ENCODE results near the gene CHAMP1. TPM values are rescaled to one million over a fixed set of nuclear protein-coding genes. Genes with fewer than 3 reads are reported as not detected.

Gene CHAMP1
- total and polyA plus RNA-seq, 2 of the 8 experiments (the other 6 are each of a cell fraction or from before 2014, with no cell fraction given) = 26.8 to 41.9 TPM

- no peak overlapping the region for H4K5ac ChIP-seq (ENCODE audit: insufficient read length, low read depth, low read length)
- DNase-seq (ENCODE audit: low read depth in 1 of 2, low spot score in 2 of 2) = no peak
Observed at GRCh38 chr13:114309086-114309485, 5.2 kb upstream of the CHAMP1 start.

More at GRCh38 chr13:114309086-114309485, 5.2 kb upstream of the CHAMP1 start:
- Histone ChIP-seq H3K4ac (replicated peaks; ENCODE audit: insufficient read length, low read depth, low read length) (no peak overlapping the region), H3K4me3 (ENCODE audit: extremely low read depth in 1 of 4, insufficient read depth in 2 of 4, low read depth in 3 of 4, low read length in 4 of 4) (no peak overlapping the region), H3K9ac (replicated peaks in 1 of 4; ENCODE audit: extremely low read depth in 1 of 4, low read depth in 3 of 4, low read length in 3 of 4) (no peak overlapping the region), H2BK15ac (ENCODE audit: low read length) (no peak overlapping the region), H3K27me3 (replicated peaks in 1 of 4; ENCODE audit: control insufficient read depth in 3 of 4, extremely low read depth in 1 of 4, insufficient read depth in 3 of 4, low read length in 3 of 4) (no peaks in the 10 kb centered on the region), H3K36me3 (ENCODE audit: control insufficient read depth in 2 of 4, insufficient read depth in 4 of 4, low read length in 3 of 4) (peaks cover 0 to 17% (median 8%) of the 10 kb centered on the region in 4 experiments; a peak in 5 of 8 replicates), H2BK5ac (ENCODE audit: low read depth, low read length) (no peak overlapping the region), H4K20me1 (replicated peaks in 1 of 2; ENCODE audit: control insufficient read depth in 1 of 2, insufficient read depth in 2 of 2, low read length in 2 of 2) (peaks cover 0 to 2% of the 10 kb centered on the region in 2 experiments), H3K23me2 (ENCODE audit: low read depth, low read length) (peaks cover 2% of the 10 kb centered on the region; the same call in 1 of the 2 replicates), H4K8ac (ENCODE audit: extremely low read depth, insufficient read depth, low read length) (no peak overlapping the region), H3K23ac (ENCODE audit: insufficient read length) (no peak overlapping the region), H3K56ac (replicated peaks; ENCODE audit: insufficient read length, low read depth, low read length) (no peak overlapping the region), H3K27ac (ENCODE audit: low read depth, low read length) (no peak overlapping the region), H2AFZ (ENCODE audit: low read length) (no peak overlapping the region), H3K18ac (ENCODE audit: extremely low read depth, low read length) (no peak overlapping the region), H3K14ac (ENCODE audit: insufficient read length) (no peak overlapping the region), H3K79me1 (ENCODE audit: low read depth, low read length) (no peaks in the 10 kb centered on the region), H2BK120ac (replicated peaks; ENCODE audit: low read depth, low read length) (no peak overlapping the region), H2BK20ac (ENCODE audit: low read length) (no peak overlapping the region), H3K4me2 (ENCODE audit: insufficient read depth in 1 of 2, low read depth in 2 of 2, low read length in 2 of 2) (no peak overlapping the region), H3K79me2 (ENCODE audit: control insufficient read depth in 1 of 2, insufficient read depth in 2 of 2, low read length in 2 of 2) (no peaks in the 10 kb centered on the region), H2AK5ac (ENCODE audit: low read depth, low read length) (no peak overlapping the region), H3K9me3 (ENCODE audit: insufficient read depth in 2 of 2, low read depth in 1 of 2, low read length in 1 of 2) (no peaks in the 10 kb centered on the region), H4K91ac (replicated peaks; ENCODE audit: insufficient read length, low read length) (no peak overlapping the region), H3K4me1 (replicated peaks in 1 of 4; ENCODE audit: control insufficient read depth in 3 of 4, insufficient read depth in 4 of 4, low read length in 3 of 4) (no peaks in the 10 kb centered on the region), H2BK12ac (ENCODE audit: low read depth, low read length) (no peak overlapping the region)
- TF ChIP-seq GTF2F1 (IDR thresholded peaks at IDR 0.05; ENCODE audit: borderline replicate concordance, low read depth, low read length) = no peak
- ChIA-PET POLR2A (ENCODE audit: partially characterized antibody) (interaction anchor here (0.9 to 1.8 kb wide), 5 partner anchors 10 to 40 kb away, joined by 3 to 8 read pairs (median 3); no protein-coding TSS in a partner anchor), CTCF (ENCODE audit: partially characterized antibody) (interaction anchor here (1.9 to 2.0 kb wide), 2 partner anchors 16 to 30 kb away, joined by 5 to 6 read pairs; no protein-coding TSS in a partner anchor)
- 100% methylated on average over 2 of the region's 2 CpGs; no CpG with 5 or more reads in 1 of the 2 experiments for WGBS, 2 experiments (ENCODE audit: extremely low coverage in 1 of 2, insufficient coverage in 1 of 2, insufficient read length in 1 of 2, insufficient replicate concordance in 2 of 2, low coverage in 1 of 2, low lambda C conversion rate in 2 of 2, missing lambda C conversion rate in 1 of 2)
- no peak for FAIRE-seq
